GM18861 (cell line): ENCODE results near the gene PRKG1.

Experiments used
- ATAC-seq: cut with Tn5 transposase; IDR thresholded peaks from one replicate; pipeline ENCODE4 v1.9.1; 2021; ENCODE audit not compliant: unreplicated experiment

PRKG1 gene

GRCh38 chr10:51074238-51075028 lies at the start of gene PRKG1:
Gene PRKG1, plus strand, starts transcription at chr10:51074487.
- no peak for ATAC-seq

GRCh38 chr10:51028420-51028819 lies 45.9 kb upstream of the PRKG1 start:
- ATAC-seq = no peak

DNA sequence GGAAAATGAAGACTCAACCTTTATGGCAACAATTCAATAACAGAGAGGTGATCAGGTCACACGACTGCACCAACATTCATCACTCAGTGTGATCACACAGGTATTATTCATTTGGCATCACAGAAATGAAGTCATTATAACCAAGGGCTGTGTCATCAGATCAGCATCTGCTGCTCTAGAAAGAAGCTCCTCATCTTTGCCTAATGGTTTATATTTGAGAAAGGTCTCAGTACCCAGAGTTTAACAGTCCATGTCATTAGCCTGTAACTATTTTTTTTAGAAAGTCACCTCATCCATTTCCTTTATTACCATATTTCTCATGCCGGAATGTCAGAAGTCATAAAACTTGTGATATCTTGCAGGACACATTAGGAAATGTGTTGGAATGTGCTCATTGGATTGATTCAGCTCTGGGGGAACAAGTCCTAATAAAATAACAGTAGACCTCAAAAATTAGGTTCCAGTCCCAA lies 45.1 kb upstream of the PRKG1 start:
- no peak for ATAC-seq

DNA sequence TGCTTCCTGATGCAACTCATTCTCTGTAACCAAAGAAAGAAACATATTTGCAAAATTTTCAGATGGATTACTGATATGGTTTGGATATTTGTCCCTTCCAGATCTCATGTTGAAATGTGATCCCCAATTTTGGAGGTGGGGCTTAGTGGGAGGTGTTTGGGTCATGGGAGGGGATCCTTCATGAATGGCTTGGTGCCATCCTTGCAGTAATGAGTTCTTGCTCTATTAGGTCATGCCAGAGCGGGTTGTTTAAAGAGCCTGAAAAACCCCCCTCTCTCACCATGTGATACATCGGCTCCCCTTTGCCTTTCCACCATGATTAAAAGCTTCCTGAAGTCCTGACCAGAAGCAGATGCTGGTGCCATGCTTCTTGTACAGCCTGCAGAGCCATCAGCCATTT lies 43.8 kb upstream of the PRKG1 start:
- no peak for ATAC-seq

DNA sequence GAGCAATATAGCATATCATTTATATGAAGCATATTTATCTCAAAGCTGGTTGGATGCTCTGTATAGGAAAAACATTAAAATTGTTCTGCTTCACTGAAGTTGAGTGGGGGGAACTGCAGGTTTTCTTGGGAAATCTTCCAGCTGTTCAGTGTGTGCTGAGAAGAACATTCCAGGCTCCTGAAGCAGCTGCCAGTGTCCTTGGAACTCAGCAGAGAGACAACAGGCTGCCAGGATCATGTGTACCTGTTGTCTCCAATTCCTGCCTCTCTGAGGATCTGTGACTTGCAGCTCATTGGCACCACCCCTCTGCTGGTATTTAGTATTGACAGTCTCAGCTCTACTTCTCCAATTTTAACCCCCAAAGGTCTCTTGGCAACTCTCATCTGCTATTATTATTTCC lies 42.3 kb upstream of the PRKG1 start:
- no peak for ATAC-seq

DNA sequence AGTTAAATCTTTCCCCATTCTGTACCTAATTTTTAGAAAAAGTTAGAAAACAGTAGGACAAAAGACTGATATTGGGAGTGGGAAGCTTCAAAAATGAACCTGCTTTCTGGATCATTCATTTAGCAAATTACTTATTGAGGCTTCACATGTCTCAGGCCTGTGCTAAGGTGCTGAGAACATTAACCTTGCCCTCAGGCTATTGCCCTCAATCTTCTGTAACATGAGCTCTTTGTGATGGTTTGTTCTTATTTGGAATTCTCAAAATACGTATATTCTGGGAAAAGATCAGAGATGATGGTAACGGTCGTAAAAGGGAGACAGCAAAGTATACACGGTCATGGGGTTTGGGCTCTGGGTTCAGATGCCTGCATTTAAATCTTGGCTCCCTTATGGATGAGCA lies 39.5 kb upstream of the PRKG1 start:
- ATAC-seq = no peak

- ATAC-seq = no peak
Measured at GRCh38 chr10:51035344-51035743, 38.9 kb upstream of the PRKG1 start.

- ATAC-seq = no peak
Measured at GRCh38 chr10:51045871-51046270, 28.4 kb upstream of the PRKG1 start.

GRCh38 chr10:51046654-51047053 lies 27.6 kb upstream of the PRKG1 start:
- no peak for ATAC-seq

DNA sequence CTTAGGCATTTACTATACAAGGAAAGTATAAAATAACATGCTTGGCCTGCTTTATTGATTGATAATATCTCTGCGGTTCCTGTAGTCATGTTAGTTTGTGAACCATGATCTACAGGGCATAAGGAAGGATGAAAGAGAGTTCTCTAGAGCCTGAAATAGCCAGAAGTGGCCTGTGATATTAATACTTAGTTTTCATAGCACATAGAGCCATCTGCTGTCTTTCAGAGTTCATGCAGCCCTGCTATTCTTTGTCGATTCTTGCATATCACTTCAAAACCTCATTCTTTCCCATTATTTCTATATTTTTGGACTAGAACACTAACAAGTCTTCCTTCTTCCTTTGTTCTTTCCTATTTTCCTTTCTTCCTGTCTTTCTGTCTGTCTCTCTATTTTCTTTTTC lies 26.4 kb upstream of the PRKG1 start:
- ATAC-seq = no peak

DNA sequence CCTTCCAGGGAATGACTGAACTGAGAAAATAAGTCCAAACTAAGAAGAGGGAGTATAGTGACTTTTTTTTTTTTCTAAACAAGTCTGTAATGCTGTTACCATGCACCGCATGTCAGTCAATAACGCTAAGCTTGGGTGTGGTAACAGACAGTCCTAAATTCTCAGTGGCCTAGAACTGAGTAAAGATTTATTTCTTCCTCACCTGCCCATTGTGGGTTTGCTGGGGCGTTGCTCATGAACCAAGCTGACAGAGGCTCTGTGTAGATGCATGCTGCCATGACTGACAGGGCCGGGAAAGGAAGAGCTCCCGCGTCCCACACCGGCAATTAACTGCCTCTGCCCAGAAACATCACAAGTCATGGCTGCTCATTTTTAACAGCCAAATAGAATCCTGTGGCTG lies 25.5 kb upstream of the PRKG1 start:
- no peak for ATAC-seq

- ATAC-seq = no peak
Measured at GRCh38 chr10:51052163-51052562, 22.1 kb upstream of the PRKG1 start.

- ATAC-seq = no peak
Measured at GRCh38 chr10:51057925-51058324, 16.4 kb upstream of the PRKG1 start.

- no peak for ATAC-seq
Measured at GRCh38 chr10:51063166-51063565, 11.1 kb upstream of the PRKG1 start.

DNA sequence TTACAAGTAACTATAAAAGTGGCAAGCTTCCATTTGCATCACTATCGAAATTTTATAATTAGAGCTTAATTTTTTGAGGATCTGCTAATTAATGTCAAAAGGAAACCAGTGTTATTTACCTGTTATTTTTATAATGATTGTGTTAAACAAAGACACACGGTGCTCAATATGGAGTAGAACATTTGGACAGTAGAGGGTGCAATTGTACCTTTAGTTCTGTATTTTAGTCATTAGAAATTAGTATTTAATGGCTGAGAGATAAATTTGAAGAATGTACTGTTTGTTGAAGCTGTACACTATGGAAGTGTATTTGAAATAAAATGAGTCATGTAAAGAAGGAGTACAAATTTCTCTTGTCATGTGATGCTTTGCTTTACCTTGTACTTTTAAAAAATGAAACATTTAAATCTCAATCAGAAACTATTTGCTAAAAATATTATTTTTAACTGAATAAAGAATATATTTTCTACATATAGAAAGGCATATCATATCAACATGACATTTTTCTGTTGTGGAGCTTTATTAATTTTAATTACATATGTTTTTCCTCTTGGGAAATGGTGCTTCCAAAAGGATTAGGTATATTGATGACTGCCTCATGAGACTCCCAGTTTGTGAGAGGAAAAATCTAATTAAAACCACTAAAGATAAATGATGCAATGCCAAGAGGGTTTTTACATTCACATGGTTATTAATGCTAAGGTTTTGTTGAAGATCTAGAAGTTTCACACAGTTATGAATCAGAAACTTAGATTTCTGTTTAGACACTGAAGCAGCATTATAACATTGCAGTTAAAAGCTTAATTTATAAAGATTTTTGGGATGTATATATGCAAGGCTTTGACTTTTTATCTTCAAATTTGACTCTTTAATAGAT lies 10.4 kb upstream of the PRKG1 start:
- ATAC-seq = peak; percentile 54

DNA sequence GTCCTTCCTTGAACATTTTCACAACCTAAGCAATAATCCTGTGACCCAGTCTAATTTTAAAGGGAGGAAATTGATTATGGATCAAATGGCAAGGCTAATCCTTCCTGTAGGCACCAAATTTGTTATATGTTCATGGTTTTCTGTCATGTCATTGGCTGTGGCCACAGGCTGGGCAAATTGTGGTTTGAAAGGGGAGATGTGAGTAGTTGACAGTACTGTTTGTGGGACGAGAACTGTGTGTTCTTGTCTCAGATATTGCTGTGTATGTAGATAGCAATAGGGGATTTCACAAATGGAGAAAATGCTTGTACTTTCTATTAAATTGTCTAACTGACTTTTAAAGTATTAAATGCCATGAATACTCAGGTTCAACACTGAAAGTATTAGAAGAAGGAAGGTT lies 8.1 kb upstream of the PRKG1 start:
- ATAC-seq = no peak

- no peak for ATAC-seq
Measured at GRCh38 chr10:51072210-51072609, 2.1 kb upstream of the PRKG1 start.

DNA sequence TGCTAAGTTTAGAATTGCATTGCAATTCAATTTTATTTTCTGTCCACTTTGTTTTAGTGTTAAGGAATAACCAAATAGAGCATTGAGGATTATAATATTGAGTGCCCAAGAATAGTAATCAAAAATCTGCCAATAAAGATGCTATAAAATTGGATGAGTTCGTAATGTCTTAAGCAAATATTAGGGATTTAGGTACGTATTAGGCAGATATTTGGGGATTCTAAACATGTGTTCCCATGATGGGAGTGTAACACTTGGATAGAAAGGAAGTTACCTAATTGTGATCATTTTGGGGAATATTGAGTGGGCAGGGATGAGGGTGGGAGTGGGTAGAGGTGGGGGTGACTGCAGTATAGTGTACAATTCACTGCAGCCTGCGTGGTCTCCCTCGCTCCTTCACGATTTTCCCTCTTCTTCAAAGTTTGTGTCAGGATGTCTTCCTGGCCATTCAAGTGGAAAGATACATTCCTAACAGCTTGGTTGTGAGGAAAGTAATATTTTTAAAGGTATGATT lies 1.3 kb upstream of the PRKG1 start:
- no peak for ATAC-seq

DNA sequence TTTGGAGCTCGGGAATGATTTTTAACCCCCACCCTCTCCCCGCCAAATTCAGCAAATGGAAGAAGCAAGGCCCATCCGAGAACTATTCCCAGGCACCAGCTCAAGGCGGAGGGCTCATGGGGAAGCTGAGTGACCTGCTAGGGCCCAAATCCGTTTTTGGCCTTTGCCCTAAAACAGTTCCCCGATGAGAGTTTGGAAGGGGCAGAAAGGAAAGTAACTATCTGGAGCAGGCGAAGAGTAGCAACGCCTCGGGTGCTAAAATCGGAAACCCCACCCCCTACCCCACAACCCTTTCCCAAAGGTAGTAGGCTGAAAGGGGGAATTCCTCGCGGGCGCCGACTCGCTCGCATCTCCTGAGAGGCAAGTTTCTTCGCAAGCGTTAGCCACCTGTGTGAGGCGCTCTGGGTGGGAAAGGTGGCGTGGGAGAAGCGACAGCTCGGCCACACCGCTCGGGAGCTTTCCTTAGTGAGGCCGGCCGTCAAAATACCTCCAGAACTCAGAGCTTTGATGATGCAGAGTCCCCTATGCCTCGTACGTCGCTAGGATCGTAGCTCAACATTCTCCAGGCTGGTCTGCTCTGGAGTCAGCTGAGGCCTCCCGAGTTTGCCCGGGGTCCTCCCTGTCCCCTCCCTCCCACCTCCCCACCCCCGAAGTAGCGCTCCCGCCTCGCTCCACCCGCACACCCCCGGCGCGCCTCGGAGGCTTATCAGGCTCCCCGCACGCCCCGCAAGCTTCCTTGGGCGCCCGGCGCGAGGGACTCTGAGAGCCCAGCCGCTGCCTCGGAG lies 642 bp upstream of the PRKG1 start:
- ATAC-seq = no peak

DNA sequence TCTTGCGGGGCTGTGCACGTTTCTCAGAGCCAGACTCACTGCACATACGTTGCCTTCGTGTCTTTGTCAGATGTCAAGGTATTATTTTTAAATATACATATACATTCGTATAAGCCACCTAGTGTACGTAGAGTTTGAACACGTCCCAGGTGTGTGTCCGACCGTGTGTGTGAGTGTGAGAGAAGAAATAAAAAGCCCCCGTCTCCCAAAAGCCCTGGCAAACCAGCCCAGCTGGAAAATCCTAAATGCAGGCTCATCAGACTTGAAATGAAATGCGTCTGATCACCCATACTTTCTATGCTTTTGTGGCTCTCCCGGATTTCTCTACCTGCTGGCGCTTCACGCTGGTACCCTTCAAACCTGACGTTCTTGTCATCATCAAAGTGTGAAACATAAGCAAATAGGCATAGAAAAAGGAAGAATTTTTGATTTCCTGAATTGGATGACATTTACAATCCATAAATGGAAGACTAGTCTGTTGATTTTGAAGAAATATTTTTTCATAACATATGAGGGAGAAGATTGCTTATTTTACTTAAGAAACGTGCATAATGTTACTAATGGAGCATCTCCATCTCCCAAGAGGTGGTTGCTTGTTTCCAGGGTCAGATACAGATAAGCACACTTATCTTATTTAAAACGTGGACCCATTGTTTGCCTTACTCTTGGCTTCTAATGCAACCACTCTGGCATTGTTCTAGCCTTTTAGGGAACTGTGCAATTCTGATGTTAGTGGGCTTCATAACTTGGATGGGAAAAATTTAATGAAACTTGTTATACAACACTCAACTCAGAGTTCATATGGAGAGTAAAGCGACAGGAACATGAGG lies 971 bp downstream of the PRKG1 start:
- no peak for ATAC-seq
